Lung (tissue), 12 donors: ENCODE measurements around the gene GIT2. TPM values are rescaled to one million over a fixed set of nuclear protein-coding genes. Genes with fewer than 3 reads are reported as not detected.

Source experiments
- ATAC-seq: fragments of 200-7000 bp; cut with Tn5 transposase; one replicate; pipeline ENCODE4 v1.9.1; 2020; ENCODE audit warnings: moderate number of reproducible peaks; ENCODE audit not compliant: insufficient read depth, low FRiP score
- DNase-seq, 3 donors: peaks; one replicate each; pipeline ENCODE4 v3.0.0-alpha.2; 2013 to 2017
- H3K27ac ChIP-seq, 2 donors: one replicate each; pipeline ENCODE4 v1.5.1; 2013; ENCODE audit warnings: mild to moderate bottlenecking in 2 of 2, moderate library complexity in 2 of 2, control low read depth in 1 of 2, inconsistent platforms in 1 of 2, low read depth in 1 of 2, low read length in 1 of 2
- H3K27me3 ChIP-seq, 3 donors: one replicate each; pipeline ENCODE4 v1.5.1; 2013; ENCODE audit warnings: low read length in 2 of 3; ENCODE audit not compliant: control insufficient read depth in 3 of 3, insufficient read depth in 3 of 3
- H3K36me3 ChIP-seq, 4 donors: one replicate each; pipeline ENCODE4 v1.5.1; 2013; ENCODE audit warnings: low read length in 4 of 4, mild to moderate bottlenecking in 1 of 4, moderate library complexity in 1 of 4; ENCODE audit not compliant: control insufficient read depth in 4 of 4, insufficient read depth in 4 of 4
- H3K4me1 ChIP-seq, 5 donors: one replicate each; pipeline ENCODE4 v1.5.1; 2013; ENCODE audit warnings: low read length in 5 of 5, mild to moderate bottlenecking in 2 of 5, moderate library complexity in 1 of 5; ENCODE audit not compliant: control insufficient read depth in 5 of 5, insufficient read depth in 5 of 5
- H3K4me3 ChIP-seq: one replicate; pipeline ENCODE4 v1.5.1; 2013; ENCODE audit warnings: mild to moderate bottlenecking, control low read depth, moderate library complexity
- H3K9ac ChIP-seq, 2 donors: one replicate each; pipeline ENCODE4 v1.5.1; 2013; ENCODE audit warnings: low read length in 2 of 2, control low read depth in 1 of 2; ENCODE audit not compliant: insufficient read depth in 1 of 2
- H3K9me3 ChIP-seq, 4 donors: one replicate each; pipeline ENCODE4 v1.5.1; 2013; ENCODE audit warnings: low read length in 3 of 4, mild to moderate bottlenecking in 1 of 4, moderate library complexity in 1 of 4; ENCODE audit not compliant: control insufficient read depth in 4 of 4, insufficient read depth in 3 of 4
- CTCF ChIP-seq: IDR thresholded peaks from 2 replicates; pipeline ENCODE4 v1.5.1; 2012; ENCODE audit warnings: mild to moderate bottlenecking; ENCODE audit errors: control extremely low read depth, extremely low read depth
- WGBS, 2 donors: extraction: QIAGEN DNeasy Blood & Tissue Kit; methylation state at CpG; one replicate each; pipeline ENCODE4 v1.1.7; 2013; 5-methylcytosine and 5-hydroxymethylcytosine counted together
- polyA plus RNA-seq, 2 donors: library from polyadenylated mRNA; stranded (reverse); fragments of 200-250 nt; gene quantifications; one replicate each; pipeline ENCODE4 v1.2.1, GENCODE V29; 2013
- total RNA-seq, 2 donors: library from RNA; depleted of rRNA in 1 of 2; stranded (reverse); fragments of >200 nt in 1 of 2; gene quantifications; one replicate each; pipeline ENCODE4 v1.2.1, GENCODE V29; 2014 to 2021
- donor health status: control.
- donor health status: control.
- donor health status: Bipolar disorder and iron deficiency.
- donor health status: healthy.
- donor health status: DM: yes; HTN: yes; CAD: no.

GIT2 gene
- total and polyA plus RNA-seq, 4 donors, result 13.5 to 75.8 (median 40.1) TPM

GRCh38 chr12:109912855-109913321 lies 83.3 kb downstream of the GIT2 start:
- ATAC-seq, result no peak
- no peaks in the 10 kb centered on the region for H3K4me1 ChIP-seq
- no peak overlapping the region for H3K9ac ChIP-seq
- no peak for TF ChIP-seq CTCF
- 83 to 93% methylated on average over 12 of the region's 12 CpGs for WGBS, 2 donors
- peaks cover 25 to 48% (median 34%) of the 10 kb centered on the region in 4 donors for H3K36me3 ChIP-seq
- H3K27me3 ChIP-seq, result no peaks in the 10 kb centered on the region
- H3K27ac ChIP-seq, result no peak overlapping the region
- DNase-seq, result no peak
- H3K9me3 ChIP-seq, result no peaks in the 10 kb centered on the region
- H3K4me3 ChIP-seq, result no peak overlapping the region

GRCh38 chr12:109910969-109911348 lies 85.2 kb downstream of the GIT2 start:
- DNase-seq, result no peak
- WGBS, 2 donors, result 81 to 85% methylated on average over 12 of the region's 12 CpGs

GRCh38 chr12:109910254-109910968 lies 85.8 kb downstream of the GIT2 start:
- no peak for TF ChIP-seq CTCF
- H3K4me3 ChIP-seq, result no peak overlapping the region
- no peak overlapping the region for H3K27ac ChIP-seq
- H3K27me3 ChIP-seq, result no peaks in the 10 kb centered on the region
- H3K9ac ChIP-seq, result no peak overlapping the region
- WGBS, 2 donors, result 84 to 88% methylated on average over 8 of the region's 8 CpGs
- no peaks in the 10 kb centered on the region for H3K9me3 ChIP-seq
- peaks cover 23 to 53% (median 31%) of the 10 kb centered on the region in 4 donors for H3K36me3 ChIP-seq
- DNase-seq (no peak), ATAC-seq (no peak)
- no peaks in the 10 kb centered on the region for H3K4me1 ChIP-seq

More at GRCh38 chr12:109910969-109911348, 85.2 kb downstream of the GIT2 start:
- ATAC-seq, result no peak
- Histone ChIP-seq H3K27me3 (no peaks in the 10 kb centered on the region), H3K36me3 (peaks cover 25 to 57% (median 31%) of the 10 kb centered on the region in 4 donors), H3K9me3 (no peaks in the 10 kb centered on the region), H3K9ac (no peak overlapping the region), H3K4me3 (no peak overlapping the region), H3K4me1 (no peaks in the 10 kb centered on the region), H3K27ac (no peak overlapping the region)
- TF ChIP-seq CTCF, result no peak
